Ovary (tissue), 3 donors: ENCODE results near the gene ADD1.

ENCODE experiments used
- CTCF ChIP-seq, 3 donors: fragments of 450-650 bp in 2 of 3; fragments of 200-600 bp in 1 of 3; IDR thresholded peaks; one replicate each; pipeline versions ENCODE4 v1.5.1 to v1.8.0; 2016 to 2022; ENCODE audit warnings: antibody characterized with exemption in 3 of 3, mild to moderate bottlenecking in 1 of 3
- EP300 ChIP-seq: sonication (generic); formaldehyde crosslinking; IDR thresholded peaks from one replicate; pipeline ENCODE4 v1.6.1; 2017; ENCODE audit warnings: antibody characterized with exemption
- POLR2A ChIP-seq: fragments of 450-650 bp; IDR thresholded peaks from one replicate; pipeline ENCODE4 v1.6.1; 2017; ENCODE audit warnings: antibody characterized with exemption, mild to moderate bottlenecking, moderate library complexity
- donor health status: DM: no; HTN: no; CAD: no.

- no peak for TF ChIP-seq CTCF (IDR thresholded peaks at IDR 0.05)
- TF ChIP-seq EP300 = no peak
- TF ChIP-seq POLR2A = no peak
Observed at GRCh38 chr4:2834001-2834921, 9.4 kb upstream of the ADD1 start.
